Karpas-422 (cell line): Measurements from ENCODE around the gene SNX20. TPM values are rescaled to one million over a fixed set of nuclear protein-coding genes. Genes with fewer than 3 reads are reported as not detected.

ENCODE experiments used
- DNase-seq: peaks from one replicate; pipeline ENCODE4 v3.0.0-alpha.2; 2015
- H2AFZ ChIP-seq: fragments of 200-600 bp; sonication (generic); 2 replicates; pipeline ENCODE4 v1.6.1; 2014; ENCODE audit warnings: antibody characterized with exemption, low read length, mixed read lengths
- H3K27ac ChIP-seq: fragments of 200-600 bp; sonication (generic); 2 replicates; pipeline ENCODE4 v1.5.1; 2014; ENCODE audit warnings: mild to moderate bottlenecking, low read length, moderate library complexity
- H3K27me3 ChIP-seq: fragments of 200-600 bp; sonication (generic); 2 replicates; pipeline ENCODE4 v1.6.1; 2014; ENCODE audit warnings: low read length, mixed read lengths
- H3K36me3 ChIP-seq: fragments of 200-600 bp; sonication (generic); 2 replicates; pipeline ENCODE4 v1.6.1; 2014; ENCODE audit warnings: low read length, mixed read lengths; ENCODE audit not compliant: insufficient read depth
- H3K4me1 ChIP-seq: fragments of 200-600 bp; sonication (generic); 2 replicates; pipeline ENCODE4 v1.6.1; 2014; ENCODE audit warnings: mild to moderate bottlenecking, low read length, mixed read lengths
- H3K4me2 ChIP-seq: fragments of 200-600 bp; sonication (generic); 2 replicates; pipeline ENCODE4 v1.6.1; 2014; ENCODE audit warnings: low read length, low read depth, mild to moderate bottlenecking; ENCODE audit not compliant: poor library complexity, severe bottlenecking
- H3K4me3 ChIP-seq: fragments of 200-600 bp; sonication (generic); 2 replicates; pipeline ENCODE4 v1.5.1; 2014; ENCODE audit warnings: mild to moderate bottlenecking, antibody characterized with exemption, low read length, mixed read lengths
- H3K79me2 ChIP-seq: fragments of 200-600 bp; sonication (generic); 2 replicates; pipeline ENCODE4 v1.6.1; 2014; ENCODE audit warnings: mild to moderate bottlenecking, low read length, mixed read lengths
- H3K9ac ChIP-seq: fragments of 200-600 bp; sonication (generic); 2 replicates; pipeline ENCODE4 v1.6.0; 2014; ENCODE audit warnings: low read length
- H3K9me2 ChIP-seq: fragments of 200-600 bp; sonication (generic), shearing (Covaris generic); replicated peaks from 2 replicates; pipeline ENCODE4 v1.6.0; 2014; ENCODE audit warnings: mild to moderate bottlenecking, low read length, moderate library complexity; ENCODE audit not compliant: insufficient read depth
- H3K9me3 ChIP-seq: fragments of 300-700, 200-600 bp; sonication (generic); 2 replicates; pipeline ENCODE4 v1.6.1; 2014; ENCODE audit warnings: low read length, mixed read lengths
- H4K20me1 ChIP-seq: fragments of 200-600 bp; sonication (generic); 2 replicates; pipeline ENCODE4 v1.6.1; 2014; ENCODE audit warnings: mild to moderate bottlenecking, antibody characterized with exemption, low read length, low read depth; ENCODE audit not compliant: insufficient read depth
- total RNA-seq: library from RNA; depleted of rRNA; stranded (reverse); fragments of >200 nt; shearing (Covaris generic); gene quantifications from 2 replicates; pipeline ENCODE4 v1.2.3, GENCODE V29; 2014; ENCODE audit warnings: low replicate concordance

Gene SNX20
- total RNA-seq, 1 experiment from 2014 or later = 10.2 TPM

- H4K20me1 ChIP-seq = no peaks in the 10 kb centered on the region
- peaks cover 1% of the 10 kb centered on the region for H3K9me3 ChIP-seq
- no peak overlapping the region for H3K4me3 ChIP-seq
- DNase-seq = peak; percentile 44
- no peaks in the 10 kb centered on the region for H3K9me2 ChIP-seq
- H3K4me2 ChIP-seq = no peak overlapping the region
- H3K36me3 ChIP-seq = no peaks in the 10 kb centered on the region
- H3K27ac ChIP-seq = no peak overlapping the region
- no peak overlapping the region for H3K9ac ChIP-seq
- 0 out of 2 replicates have a peak overlapping the region, but pooled peaks have one; percentile 34 for H2AFZ ChIP-seq
- H3K27me3 ChIP-seq = no peaks in the 10 kb centered on the region
- no peaks in the 10 kb centered on the region for H3K79me2 ChIP-seq
- peaks cover 7% of the 10 kb centered on the region for H3K4me1 ChIP-seq
Measured at GRCh38 chr16:50709061-50709684, 28.1 kb upstream of the SNX20 start.

DNA sequence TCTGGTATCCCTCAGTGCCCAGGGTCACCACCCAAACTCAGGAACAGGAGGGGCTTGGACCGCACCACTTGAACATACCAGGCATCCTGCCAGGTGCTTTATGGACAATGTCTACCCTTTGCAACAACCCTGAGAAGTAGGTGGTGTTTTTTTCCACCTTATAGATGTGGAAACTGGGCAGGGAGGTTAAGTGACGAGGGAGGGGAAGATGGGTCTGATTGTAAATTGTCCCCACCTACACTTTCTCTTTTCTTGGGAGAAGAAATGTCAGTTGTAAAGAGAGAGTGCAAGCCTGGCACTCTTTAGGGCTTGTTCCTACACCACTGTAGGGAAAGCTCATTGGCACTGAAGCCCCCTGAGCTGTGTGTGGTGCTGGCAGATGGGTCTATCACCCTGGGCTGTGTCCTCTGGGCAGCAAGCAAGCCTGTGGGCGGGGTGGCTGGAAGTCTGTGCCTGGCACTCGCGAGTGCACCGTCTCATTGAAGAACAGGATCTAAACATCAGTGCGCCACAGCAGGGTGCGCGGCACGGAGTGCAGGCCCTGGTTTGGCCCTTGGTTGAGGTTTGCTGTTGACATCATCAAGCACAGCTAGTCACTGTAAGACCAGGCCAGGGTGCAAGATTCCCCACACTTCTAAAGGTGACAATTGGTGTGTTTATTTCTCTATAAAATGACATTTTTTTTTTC lies 27.4 kb upstream of the SNX20 start:
- peaks cover 7% of the 10 kb centered on the region for H3K4me1 ChIP-seq
- H3K27ac ChIP-seq = no peak overlapping the region
- no peaks in the 10 kb centered on the region for H3K27me3 ChIP-seq
- no peak overlapping the region for H3K4me3 ChIP-seq
- H3K9me3 ChIP-seq = peaks cover 7% of the 10 kb centered on the region
- H3K4me2 ChIP-seq = no peak overlapping the region
- H4K20me1 ChIP-seq = no peaks in the 10 kb centered on the region
- no peaks in the 10 kb centered on the region for H3K36me3 ChIP-seq
- DNase-seq = no peak
- H3K9ac ChIP-seq = no peak overlapping the region
- no peaks in the 10 kb centered on the region for H3K9me2 ChIP-seq
- no peaks in the 10 kb centered on the region for H3K79me2 ChIP-seq
- H2AFZ ChIP-seq = no peak overlapping the region

DNA sequence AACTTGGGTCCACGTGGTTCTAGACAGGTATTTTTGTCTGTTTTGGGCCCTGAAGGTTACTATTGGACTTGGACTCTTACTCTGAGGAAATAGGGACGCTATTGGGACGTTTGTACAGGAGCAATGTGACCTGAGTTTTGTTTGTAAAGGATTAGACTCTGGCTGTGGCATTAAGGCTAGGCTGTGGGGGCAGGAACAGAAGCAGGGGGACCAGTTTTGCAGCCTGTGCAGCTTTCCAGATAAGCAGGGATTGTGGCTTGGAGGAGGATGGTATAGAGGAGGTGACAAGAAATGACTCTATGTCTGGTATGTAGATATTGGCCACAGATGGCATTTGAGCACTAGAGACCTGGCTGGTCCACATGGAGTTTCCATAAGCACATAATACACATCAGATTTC lies 25.1 kb upstream of the SNX20 start:
- no peak overlapping the region for H3K9ac ChIP-seq
- H3K9me3 ChIP-seq = peaks cover 7% of the 10 kb centered on the region
- no peaks in the 10 kb centered on the region for H3K27me3 ChIP-seq
- no peak for DNase-seq
- H3K27ac ChIP-seq = no peak overlapping the region
- H4K20me1 ChIP-seq = no peaks in the 10 kb centered on the region
- H3K36me3 ChIP-seq = no peaks in the 10 kb centered on the region
- H3K79me2 ChIP-seq = no peaks in the 10 kb centered on the region
- peaks cover 7% of the 10 kb centered on the region for H3K4me1 ChIP-seq
- no peak overlapping the region for H3K4me3 ChIP-seq
- no peak overlapping the region for H3K4me2 ChIP-seq
- H3K9me2 ChIP-seq = no peaks in the 10 kb centered on the region
- no peak overlapping the region for H2AFZ ChIP-seq

DNA sequence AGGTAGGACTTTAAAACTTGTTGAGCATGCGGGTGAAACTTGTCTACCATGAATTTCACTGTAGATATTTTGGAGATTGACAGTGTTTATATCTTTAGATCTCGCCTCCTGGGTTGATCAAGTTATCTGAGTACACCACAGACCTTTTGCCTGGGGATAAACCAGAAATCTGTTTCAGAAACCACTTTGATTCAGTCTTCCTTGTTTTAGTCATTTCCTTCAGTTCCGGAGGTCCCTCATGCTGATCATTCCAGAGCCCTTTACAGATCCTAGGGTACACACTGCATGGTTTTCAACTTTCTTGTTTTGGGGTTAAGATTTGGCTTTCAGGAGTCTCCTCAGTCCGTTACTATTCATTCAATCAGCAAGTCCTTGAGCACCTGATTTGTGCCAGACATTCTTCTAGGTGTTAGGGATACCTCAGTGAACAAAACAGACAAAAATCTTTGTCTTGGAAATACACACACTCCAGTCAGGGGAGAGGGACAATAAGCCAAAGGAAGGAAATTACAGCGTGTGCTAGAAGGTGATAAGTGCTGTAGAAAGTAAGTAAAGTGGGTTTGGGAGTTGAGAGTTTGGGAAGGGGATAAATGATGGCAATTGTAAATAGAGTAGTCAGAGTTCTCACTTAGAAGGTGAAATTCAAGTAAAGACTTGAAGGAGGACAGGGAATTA lies 24.5 kb upstream of the SNX20 start:
- Histone ChIP-seq H3K4me1 (peaks cover 7% of the 10 kb centered on the region), H3K9me3 (peaks cover 7% of the 10 kb centered on the region), H3K4me3 (no peak overlapping the region), H3K27ac (no peak overlapping the region), H3K9me2 (no peaks in the 10 kb centered on the region), H3K27me3 (no peaks in the 10 kb centered on the region), H3K4me2 (no peak overlapping the region), H4K20me1 (no peaks in the 10 kb centered on the region), H2AFZ (no peak overlapping the region), H3K79me2 (no peaks in the 10 kb centered on the region), H3K36me3 (no peaks in the 10 kb centered on the region), H3K9ac (no peak overlapping the region)
- no peak for DNase-seq

DNA sequence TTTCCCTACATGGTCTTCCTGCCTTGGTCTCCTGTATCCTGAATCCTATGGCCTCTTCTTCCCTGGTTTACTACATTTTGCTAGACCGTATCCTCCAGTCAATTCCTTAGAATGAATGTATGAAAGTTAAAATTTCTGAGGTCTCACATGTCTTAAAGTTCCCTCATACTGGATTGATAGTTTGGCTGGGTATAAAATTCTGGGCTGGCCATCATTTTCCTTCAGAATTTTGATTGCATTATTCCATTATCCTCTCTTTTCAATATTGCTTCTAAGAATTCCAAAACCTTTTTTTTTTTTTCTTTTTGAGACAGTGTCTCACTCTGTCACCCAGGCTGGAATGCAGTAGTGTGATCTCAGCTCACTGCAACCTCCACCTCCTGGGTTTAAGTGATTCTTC lies 23.1 kb upstream of the SNX20 start:
- no peaks in the 10 kb centered on the region for H4K20me1 ChIP-seq
- no peak overlapping the region for H3K4me2 ChIP-seq
- no peak overlapping the region for H2AFZ ChIP-seq
- no peaks in the 10 kb centered on the region for H3K36me3 ChIP-seq
- H3K4me1 ChIP-seq = peaks cover 3% of the 10 kb centered on the region
- no peaks in the 10 kb centered on the region for H3K9me2 ChIP-seq
- H3K9ac ChIP-seq = no peak overlapping the region
- H3K27me3 ChIP-seq = no peaks in the 10 kb centered on the region
- no peak overlapping the region for H3K27ac ChIP-seq
- no peaks in the 10 kb centered on the region for H3K79me2 ChIP-seq
- no peak overlapping the region for H3K4me3 ChIP-seq
- no peak for DNase-seq
- H3K9me3 ChIP-seq = peaks cover 7% of the 10 kb centered on the region

GRCh38 chr16:50702725-50703124 lies 21.6 kb upstream of the SNX20 start:
- H3K79me2 ChIP-seq = no peaks in the 10 kb centered on the region
- no peaks in the 10 kb centered on the region for H3K36me3 ChIP-seq
- no peak overlapping the region for H3K9ac ChIP-seq
- H3K27ac ChIP-seq = no peak overlapping the region
- H3K9me3 ChIP-seq = peaks cover 7% of the 10 kb centered on the region
- DNase-seq = no peak
- H3K4me1 ChIP-seq = peaks cover 3% of the 10 kb centered on the region; the same call in 1 of the 2 replicates
- no peaks in the 10 kb centered on the region for H3K27me3 ChIP-seq
- no peaks in the 10 kb centered on the region for H4K20me1 ChIP-seq
- H2AFZ ChIP-seq = no peak overlapping the region
- H3K4me2 ChIP-seq = no peak overlapping the region
- no peaks in the 10 kb centered on the region for H3K9me2 ChIP-seq
- no peak overlapping the region for H3K4me3 ChIP-seq

DNA sequence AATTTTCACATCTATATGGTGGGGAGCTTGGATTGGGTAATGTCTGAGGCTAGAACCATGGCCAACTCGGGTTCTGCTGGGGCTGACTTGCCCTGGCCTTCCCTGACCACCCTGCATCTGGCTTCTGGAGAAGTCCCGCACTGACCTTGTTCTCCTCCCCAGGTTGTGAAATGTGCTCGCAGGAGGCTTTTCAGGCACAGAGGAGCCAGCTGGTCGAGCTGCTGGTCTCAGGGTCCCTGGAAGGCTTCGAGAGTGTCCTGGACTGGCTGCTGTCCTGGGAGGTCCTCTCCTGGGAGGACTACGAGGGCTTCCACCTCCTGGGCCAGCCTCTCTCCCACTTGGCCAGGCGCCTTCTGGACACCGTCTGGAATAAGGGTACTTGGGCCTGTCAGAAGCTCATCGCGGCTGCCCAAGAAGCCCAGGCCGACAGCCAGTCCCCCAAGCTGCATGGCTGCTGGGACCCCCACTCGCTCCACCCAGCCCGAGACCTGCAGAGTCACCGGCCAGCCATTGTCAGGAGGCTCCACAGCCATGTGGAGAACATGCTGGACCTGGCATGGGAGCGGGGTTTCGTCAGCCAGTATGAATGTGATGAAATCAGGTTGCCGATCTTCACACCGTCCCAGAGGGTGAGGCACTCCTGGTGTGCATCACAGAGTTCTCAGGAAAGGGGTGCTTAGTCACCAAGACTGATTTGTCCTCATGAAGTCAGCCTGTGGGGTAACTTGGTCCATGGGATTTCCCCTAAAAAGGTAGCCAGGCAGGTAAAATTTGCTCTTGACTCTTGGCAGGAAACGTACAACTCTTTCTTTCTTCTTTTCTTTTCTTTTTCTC lies 18.4 kb upstream of the SNX20 start:
- H3K4me3 ChIP-seq = no peak overlapping the region
- H4K20me1 ChIP-seq = no peaks in the 10 kb centered on the region
- no peaks in the 10 kb centered on the region for H3K27me3 ChIP-seq
- H3K27ac ChIP-seq = no peak overlapping the region
- no peak overlapping the region for H3K9ac ChIP-seq
- H3K4me2 ChIP-seq = no peak overlapping the region
- no peaks in the 10 kb centered on the region for H3K79me2 ChIP-seq
- H3K9me3 ChIP-seq = peaks cover 7% of the 10 kb centered on the region
- peaks cover 3% of the 10 kb centered on the region; the same call in 1 of the 2 replicates for H3K4me1 ChIP-seq
- DNase-seq = no peak
- H3K36me3 ChIP-seq = no peaks in the 10 kb centered on the region
- no peak overlapping the region for H2AFZ ChIP-seq
- H3K9me2 ChIP-seq = no peaks in the 10 kb centered on the region
